Stimulated activated CD8-positive, alpha-beta memory T cell treated with anti-CD3 and anti-CD28 coated beads, Interleukin-7, amount 100 ng/mL, for 24 hours (primary cell): ENCODE data around the gene TTR.

Experiments used
- DNase-seq: peaks from one replicate; pipeline ENCODE4 v3.0.0-alpha.2; 2020; ENCODE audit warnings: low read depth

TTR gene

DNA sequence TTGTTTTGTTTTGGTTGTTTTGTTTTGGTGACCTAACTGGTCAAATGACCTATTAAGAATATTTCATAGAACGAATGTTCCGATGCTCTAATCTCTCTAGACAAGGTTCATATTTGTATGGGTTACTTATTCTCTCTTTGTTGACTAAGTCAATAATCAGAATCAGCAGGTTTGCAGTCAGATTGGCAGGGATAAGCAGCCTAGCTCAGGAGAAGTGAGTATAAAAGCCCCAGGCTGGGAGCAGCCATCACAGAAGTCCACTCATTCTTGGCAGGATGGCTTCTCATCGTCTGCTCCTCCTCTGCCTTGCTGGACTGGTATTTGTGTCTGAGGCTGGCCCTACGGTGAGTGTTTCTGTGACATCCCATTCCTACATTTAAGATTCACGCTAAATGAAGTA lies at the start of gene TTR:
TTR (plus strand) TSS at position 250 of the 400 bp plus-strand sequence; CDS start at position 276, 26 bp downstream.
- DNase-seq = no peak

DNA sequence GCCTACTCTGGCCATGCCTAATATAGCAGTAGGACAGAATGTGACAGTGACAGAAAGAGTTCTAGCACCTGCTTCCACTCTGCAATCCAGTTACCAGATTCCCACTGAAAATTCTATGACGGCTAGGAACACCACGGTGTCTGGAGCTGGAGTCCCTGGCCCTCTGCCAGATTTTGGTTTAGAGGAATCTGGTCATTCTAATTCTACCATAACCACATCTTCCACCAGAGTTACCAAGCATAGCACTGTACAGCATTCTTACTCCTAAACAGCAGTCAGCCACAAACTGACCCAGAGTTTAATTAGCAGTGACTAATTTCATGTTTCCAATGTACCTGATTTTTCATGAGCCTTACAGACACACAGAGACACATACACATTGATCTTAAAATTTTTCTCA lies 45.2 kb upstream of the TTR start:
- no peak for DNase-seq

DNA sequence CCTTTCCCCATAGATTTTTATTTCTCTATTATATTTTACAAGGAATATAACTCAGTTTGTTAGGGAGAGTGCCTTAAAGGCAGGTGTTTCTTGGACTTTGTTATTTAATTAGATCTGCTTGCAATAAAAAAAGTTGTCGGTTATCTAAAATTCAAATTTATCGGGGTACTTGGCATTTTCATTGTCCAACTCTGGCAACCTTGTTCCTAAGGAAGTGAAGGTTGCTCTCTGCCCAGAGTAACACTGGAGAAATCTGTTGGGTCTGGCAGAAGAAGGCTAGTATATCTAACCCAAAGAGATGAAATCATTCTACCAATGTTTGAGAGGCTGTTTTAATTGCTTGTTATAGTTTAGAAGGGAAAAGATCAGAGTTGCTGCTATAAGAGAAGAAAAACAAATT lies 42.8 kb upstream of the TTR start:
- DNase-seq = no peak

DNA sequence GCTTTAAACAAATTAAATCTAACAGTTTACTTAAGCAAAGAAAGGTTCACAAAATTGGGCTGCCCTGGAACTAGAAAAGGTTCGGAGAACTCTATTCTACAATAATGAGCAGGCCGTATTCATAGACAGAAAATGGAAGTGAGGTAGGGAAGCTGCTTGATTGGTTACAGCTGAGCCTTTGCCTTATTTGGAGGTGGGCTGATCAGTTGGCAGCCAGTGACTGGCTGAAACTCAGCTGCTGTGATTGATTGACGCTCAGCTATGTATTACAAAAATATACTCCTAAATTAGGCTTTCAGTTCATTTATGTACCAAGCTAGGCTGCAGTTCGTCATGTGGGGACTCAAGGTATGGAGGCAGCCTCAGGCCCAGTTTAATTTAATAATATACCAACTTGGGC lies 42.3 kb upstream of the TTR start:
- DNase-seq = no peak

DNA sequence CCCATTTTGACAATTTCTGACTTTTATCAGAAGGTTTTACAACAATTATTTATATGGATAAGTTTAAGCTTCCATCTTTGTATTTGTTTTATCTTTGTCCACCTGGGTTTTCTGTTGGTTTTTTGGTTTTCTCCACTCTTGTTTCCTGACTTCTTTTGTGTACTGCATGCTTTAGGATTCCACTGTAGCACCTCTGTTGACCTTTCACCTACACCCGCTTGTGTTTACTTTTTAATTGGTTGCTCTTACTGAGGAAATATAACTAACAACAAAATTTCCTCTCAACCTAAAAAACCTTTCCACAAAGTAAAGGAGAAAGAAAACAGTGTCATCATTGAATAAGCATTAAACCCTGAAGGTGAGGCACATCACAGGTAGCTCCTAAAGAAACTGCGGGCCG lies 39.8 kb upstream of the TTR start:
- DNase-seq = no peak

DNA sequence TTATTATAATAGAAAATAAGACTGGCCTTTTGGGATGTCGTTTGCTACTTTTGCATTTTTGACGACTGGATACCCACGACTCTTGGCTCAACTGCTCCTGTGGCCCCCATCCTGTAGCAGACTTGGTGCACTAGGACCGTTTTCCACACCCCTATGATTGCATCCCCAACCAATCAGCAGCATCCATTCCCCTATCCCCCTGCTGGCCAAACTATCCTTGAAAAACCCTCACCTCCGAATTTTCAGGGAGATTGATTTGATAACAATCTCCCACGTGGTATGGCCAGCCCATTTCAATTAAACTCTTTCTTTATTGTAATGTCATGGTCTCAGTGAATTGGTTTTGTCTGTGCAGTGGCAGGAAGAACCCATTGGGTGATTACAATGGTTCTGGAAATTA lies 37.9 kb upstream of the TTR start:
- DNase-seq = no peak

GRCh38 chr18:31554776-31555175 lies 36.9 kb upstream of the TTR start:
- no peak for DNase-seq

- peak; percentile 4 for DNase-seq
Measured at GRCh38 chr18:31555971-31556747, 35.5 kb upstream of the TTR start.

DNA sequence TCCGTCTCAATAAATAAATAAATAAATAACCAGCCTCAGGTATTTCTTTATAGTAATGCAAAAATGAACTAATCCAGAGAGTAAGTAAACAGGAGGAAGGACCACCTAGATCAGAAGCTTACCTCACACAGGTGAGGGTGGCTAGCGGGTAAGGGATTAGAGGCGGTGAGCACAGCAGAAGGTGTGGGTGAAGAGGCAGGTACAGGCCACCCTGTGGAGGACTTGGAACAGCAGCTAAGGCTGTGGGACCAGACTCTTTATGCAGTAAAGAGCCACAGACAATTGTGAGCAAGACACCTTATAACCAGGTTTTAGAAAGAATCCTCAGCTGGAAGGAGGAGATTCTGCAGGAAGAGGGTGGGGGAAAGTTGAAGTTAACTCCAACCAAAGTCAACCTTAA lies 34.2 kb upstream of the TTR start:
- no peak for DNase-seq

GRCh38 chr18:31558567-31558966 lies 33.1 kb upstream of the TTR start:
- no peak for DNase-seq

GRCh38 chr18:31562726-31563125 lies 29.0 kb upstream of the TTR start:
- no peak for DNase-seq

DNA sequence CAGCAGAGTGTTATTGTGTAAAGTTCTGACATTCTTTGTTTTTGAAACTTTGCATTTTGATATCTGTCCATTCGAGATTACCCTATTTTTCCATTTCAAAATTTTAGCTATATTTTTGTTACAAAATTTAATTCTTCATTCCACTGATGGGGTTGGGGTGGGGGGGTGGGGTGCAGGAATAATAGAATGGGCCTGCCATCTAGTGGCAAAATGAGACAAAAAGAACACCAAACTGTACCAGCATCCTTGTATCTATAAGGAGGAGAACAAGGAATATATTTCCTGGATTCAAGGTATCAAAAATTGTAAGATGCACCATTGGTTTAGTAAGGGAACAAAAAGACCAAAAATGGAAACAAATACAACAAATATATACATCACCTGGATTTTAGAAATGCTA lies 27.9 kb upstream of the TTR start:
- DNase-seq = no peak

DNA sequence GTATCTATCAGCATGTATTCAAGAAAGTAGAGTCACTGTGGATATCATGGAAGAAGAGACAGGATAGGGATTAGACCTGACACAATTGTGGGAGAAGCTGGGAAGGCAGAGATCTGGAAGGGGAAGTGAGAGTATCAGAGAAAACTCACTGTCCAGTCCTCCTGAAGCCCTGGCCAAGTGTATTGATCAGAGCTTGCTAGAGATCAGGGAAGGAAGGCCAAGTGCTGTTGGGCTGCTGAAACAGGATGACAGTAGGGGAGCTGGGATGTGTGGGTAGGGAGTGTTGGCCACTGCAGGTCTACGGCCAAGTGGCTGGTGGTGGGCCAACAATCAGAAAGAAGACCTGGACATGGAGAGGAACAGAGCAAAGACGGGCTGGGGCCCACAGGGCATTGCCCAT lies 26.3 kb upstream of the TTR start:
- no peak for DNase-seq

DNA sequence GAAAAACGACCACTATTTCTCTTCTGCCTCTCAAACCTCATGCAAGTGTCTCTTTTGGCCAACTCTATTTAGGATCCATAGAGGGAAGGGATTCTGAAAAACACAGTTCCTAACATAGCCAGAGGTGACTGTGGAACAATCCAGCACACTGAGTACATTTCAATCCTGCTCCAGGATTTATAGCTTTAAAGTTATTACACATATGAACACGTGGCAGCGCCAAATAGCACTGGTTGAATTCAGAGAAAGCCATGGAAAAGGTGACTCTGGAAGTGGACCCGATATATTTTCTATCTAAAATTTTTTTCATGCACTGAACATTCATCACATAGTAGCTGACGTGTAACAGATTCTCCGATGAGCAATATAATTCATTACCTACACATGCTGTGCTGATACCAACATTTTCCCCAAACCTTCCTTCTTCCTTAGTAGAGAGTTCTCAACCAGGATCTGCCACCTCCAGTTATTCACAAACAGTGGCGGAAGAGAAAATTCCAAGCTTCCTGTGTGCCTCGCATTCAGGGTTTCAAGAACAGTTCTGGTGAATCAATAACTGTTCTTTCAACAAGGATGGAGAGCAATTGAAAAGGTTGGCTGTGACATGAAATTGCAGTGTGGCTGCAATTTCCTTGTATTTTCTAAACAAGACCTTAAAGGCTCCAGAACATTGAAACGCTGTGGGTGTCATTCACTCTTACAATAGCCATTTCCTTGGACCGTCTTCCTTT lies 25.7 kb upstream of the TTR start:
- DNase-seq = no peak

DNA sequence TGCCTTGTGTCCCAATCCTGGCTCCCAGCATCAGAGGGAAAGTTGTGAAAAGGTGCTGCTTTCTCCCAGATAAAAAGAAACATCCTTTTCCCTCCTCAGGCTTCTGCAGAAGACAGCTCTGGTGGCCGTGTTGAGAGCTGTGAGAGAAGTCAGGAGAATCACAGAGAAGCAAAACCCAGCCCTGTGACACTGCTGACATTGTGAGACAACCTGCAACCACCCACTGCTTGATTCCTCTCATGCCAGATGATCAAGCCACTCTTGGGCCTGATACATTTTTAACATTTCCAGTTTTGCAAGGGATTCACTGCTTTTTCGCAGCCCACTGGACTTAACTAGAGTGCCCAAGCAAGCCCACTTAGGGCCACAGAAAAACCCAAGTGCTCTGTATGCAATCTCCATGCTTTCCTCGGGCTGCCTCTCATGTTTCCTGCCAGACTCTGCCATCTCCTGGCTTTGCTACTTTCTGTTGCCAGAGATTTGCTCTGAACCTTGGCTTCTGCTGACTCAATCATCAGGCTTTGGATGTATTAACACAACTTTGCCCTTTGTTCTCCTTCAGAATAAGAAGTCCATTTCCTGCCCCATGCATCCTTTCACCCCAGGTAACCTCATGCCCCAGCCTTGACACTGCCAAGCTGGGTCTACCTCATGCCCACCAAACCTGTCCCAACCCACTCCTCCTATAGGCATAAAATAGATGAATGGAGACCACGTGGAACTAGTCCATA lies 24.9 kb upstream of the TTR start:
- no peak for DNase-seq

DNA sequence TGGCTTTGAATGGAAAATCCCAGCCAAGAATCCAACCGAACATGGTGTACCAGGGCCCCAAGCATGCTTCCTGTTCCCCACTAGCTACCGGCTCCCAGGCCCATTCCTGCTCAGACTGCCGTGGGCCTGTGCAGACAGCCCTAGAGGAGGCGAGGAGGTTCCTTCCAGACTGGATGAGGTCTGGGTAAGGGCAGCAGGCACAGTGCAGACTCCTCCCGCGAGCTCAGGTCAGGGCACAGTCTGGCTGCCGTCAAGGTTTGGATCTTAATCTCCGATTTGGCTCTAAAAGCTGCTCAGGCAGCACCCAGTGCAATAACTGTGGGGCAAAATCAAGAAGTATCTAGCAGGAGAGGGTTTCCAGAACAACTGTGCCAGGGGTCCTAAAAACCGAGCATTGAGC lies 19.3 kb upstream of the TTR start:
- DNase-seq = no peak

DNA sequence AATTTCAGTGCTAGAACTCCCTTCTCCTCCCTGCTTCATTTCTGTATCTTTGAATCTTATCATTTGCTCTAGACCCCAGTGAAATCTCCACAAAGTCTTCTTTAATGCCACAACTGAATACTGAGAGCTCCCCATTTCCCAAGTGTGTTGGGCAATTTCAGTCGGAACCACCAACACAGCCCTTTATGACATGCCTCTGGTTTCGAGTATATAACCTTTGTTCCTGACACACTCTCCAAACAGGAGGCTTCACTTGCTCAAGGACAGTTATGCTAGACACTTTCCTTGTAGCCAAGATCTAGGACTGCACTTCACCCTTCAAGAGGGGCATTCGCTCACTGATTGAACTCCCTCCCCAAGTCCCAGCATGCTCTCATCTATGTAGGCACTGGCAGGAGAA lies 18.6 kb upstream of the TTR start:
- no peak for DNase-seq

GRCh38 chr18:31574359-31574758 lies 17.3 kb upstream of the TTR start:
- DNase-seq = no peak

GRCh38 chr18:31575515-31576257 lies 16.0 kb upstream of the TTR start:
- DNase-seq = no peak

GRCh38 chr18:31576670-31577069 lies 15.0 kb upstream of the TTR start:
- no peak for DNase-seq

DNA sequence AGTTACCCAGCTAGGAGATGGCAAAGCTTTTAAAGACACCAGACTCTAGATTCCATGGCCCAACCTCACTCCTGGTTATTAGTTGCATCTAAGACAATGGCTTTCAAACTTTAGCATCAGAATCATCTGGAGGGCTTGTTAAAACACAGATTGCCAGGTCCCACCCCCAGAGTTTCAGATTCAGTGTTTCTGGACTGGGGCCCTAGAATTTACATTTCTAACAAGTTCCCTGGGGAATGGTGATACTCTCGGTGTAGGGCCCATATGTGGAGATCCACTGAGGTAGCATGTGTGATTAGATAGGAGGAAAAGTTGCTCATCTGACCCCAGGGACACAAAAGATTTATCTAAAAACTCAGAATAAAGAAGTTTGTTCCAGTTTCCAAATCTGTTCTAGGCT lies 14.5 kb upstream of the TTR start:
- DNase-seq = no peak

GRCh38 chr18:31578126-31578525 lies 13.6 kb upstream of the TTR start:
- DNase-seq = no peak
